Measurements from ENCODE around the gene ASTN1. TPM values are rescaled to one million over a fixed set of nuclear protein-coding genes. Genes with fewer than 3 reads are reported as not detected.

The ASTN1 gene
- polyA plus RNA-seq, 1 of the 3 experiments (the other 2 are of a cell fraction): 0.13 TPM

DNA sequence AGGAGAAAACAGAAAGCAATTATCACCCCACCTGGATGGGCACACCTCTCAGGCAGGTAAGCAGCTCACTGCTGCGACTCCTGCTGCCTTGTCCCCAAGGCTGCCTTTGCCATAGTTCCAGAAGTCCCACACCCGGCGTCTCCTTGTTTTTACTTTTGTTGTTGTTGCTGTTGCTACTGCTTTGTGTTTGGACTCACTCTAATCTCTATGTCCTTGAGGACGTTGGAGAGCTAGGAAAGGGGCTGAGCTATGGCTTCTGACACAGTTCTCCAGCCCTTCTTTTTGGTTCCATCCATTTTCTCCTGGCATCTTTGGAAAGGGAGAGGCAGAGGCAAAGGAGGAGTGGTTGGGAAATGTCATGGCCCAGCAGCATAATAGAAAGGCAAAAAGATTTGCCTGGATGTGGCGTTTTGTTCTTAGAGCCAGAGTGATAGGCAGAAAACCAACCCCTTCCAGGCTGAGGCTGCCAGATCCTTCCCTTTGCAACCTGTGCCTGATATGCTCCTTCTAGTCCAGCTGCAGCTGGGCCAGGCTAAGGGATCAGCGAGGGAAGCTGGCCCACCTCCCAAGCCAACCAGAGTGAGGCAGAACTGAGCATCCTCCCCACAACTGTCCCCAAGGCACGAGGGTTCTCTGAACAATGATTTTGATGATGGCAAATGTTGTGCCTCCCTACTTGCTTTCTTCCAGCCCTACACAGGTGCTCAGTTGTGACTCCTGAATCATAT lies 270.7 kb downstream of the ASTN1 start:
- H3K4me2 ChIP-seq: no peak overlapping the region
- DNase-seq: no peak
- CTCF ChIA-PET: interaction anchor here (0.7 to 8.0 kb wide), 7 partner anchors 11 to 1520 kb away, joined by 3 to 131 read pairs (median 6); no protein-coding TSS in a partner anchor

More for the DNA sequence above, 270.7 kb downstream of the ASTN1 start:
- H3K36me3 ChIP-seq (replicated peaks in 1 of 2; ENCODE audit: control insufficient read depth in 1 of 2, insufficient read depth in 2 of 2, low read length in 1 of 2): peaks cover 0 to 2% of the 10 kb centered on the region in 2 experiments
- H2AFZ ChIP-seq (ENCODE audit: low read depth): no peak overlapping the region
- 32% methylated on average over 7 of the region's 7 CpGs for WGBS (ENCODE audit: low lambda C conversion rate)
- POLR2A ChIA-PET: interaction anchor here (0.6 kb wide), 1 partner anchor 1229 kb away, joined by 3 read pairs; no protein-coding TSS in a partner anchor
- no peak overlapping the region for H3K9ac ChIP-seq
- no peaks in the 10 kb centered on the region for H3K9me2 ChIP-seq
- H3K4me3 ChIP-seq (ENCODE audit: low read depth in 2 of 2, low read length in 1 of 2): no peak overlapping the region
- H3K79me2 ChIP-seq (ENCODE audit: insufficient read depth): no peaks in the 10 kb centered on the region
- H3K27ac ChIP-seq (ENCODE audit: low read depth in 2 of 2, low read length in 1 of 2): no peak overlapping the region
- peaks cover 0 to 7% of the 10 kb centered on the region in 2 experiments; a peak in 2 of 4 replicates for H3K4me1 ChIP-seq (ENCODE audit: control insufficient read depth in 1 of 2, insufficient read depth in 2 of 2, low read depth in 1 of 2, low read length in 1 of 2)
- TF ChIP-seq, protein P1, sequence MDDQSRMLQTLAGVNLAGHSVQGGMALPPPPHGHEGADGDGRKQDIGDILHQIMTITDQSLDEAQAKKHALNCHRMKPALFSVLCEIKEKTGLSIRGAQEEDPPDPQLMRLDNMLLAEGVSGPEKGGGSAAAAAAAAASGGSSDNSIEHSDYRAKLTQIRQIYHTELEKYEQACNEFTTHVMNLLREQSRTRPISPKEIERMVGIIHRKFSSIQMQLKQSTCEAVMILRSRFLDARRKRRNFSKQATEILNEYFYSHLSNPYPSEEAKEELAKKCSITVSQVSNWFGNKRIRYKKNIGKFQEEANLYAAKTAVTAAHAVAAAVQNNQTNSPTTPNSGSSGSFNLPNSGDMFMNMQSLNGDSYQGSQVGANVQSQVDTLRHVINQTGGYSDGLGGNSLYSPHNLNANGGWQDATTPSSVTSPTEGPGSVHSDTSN (IDR thresholded peaks at IDR 0.05): no peak
- TF ChIP-seq FOSL2 (IDR thresholded peaks at IDR 0.05; ENCODE audit: borderline replicate concordance, low read depth) (no peak), FOXM1 (IDR thresholded peaks at IDR 0.05; ENCODE audit: low read depth) (no peak), GATA2 (CRISPR knock-in tag; IDR thresholded peaks at IDR 0.05) (no peak), EZH2phosphoT487 (IDR thresholded peaks at IDR 0.05; ENCODE audit: borderline replicate concordance, low read depth) (no peak), NRF1 (IDR thresholded peaks at IDR 0.05; ENCODE audit: low read depth, low read length) (no peak), GABPA (IDR thresholded peaks at IDR 0.05; ENCODE audit: low read depth) (no peak), MEF2A (IDR thresholded peaks at IDR 0.05; ENCODE audit: borderline replicate concordance, low read depth) (no peak), POLR2AphosphoS5 (IDR thresholded peaks at IDR 0.05; ENCODE audit: low read depth, low read length) (no peak), EP300 (IDR thresholded peaks at IDR 0.05; ENCODE audit: borderline replicate concordance in 1 of 2, low read depth in 1 of 2, low read length in 1 of 2) (no peak), MXI1 (IDR thresholded peaks at IDR 0.05; ENCODE audit: low read depth, low read length) (no peak), JUND (IDR thresholded peaks at IDR 0.05) (no peak), FOXJ3 (CRISPR knock-in tag; IDR thresholded peaks at IDR 0.05) (no peak)
- TF ChIP-seq, protein P2, sequence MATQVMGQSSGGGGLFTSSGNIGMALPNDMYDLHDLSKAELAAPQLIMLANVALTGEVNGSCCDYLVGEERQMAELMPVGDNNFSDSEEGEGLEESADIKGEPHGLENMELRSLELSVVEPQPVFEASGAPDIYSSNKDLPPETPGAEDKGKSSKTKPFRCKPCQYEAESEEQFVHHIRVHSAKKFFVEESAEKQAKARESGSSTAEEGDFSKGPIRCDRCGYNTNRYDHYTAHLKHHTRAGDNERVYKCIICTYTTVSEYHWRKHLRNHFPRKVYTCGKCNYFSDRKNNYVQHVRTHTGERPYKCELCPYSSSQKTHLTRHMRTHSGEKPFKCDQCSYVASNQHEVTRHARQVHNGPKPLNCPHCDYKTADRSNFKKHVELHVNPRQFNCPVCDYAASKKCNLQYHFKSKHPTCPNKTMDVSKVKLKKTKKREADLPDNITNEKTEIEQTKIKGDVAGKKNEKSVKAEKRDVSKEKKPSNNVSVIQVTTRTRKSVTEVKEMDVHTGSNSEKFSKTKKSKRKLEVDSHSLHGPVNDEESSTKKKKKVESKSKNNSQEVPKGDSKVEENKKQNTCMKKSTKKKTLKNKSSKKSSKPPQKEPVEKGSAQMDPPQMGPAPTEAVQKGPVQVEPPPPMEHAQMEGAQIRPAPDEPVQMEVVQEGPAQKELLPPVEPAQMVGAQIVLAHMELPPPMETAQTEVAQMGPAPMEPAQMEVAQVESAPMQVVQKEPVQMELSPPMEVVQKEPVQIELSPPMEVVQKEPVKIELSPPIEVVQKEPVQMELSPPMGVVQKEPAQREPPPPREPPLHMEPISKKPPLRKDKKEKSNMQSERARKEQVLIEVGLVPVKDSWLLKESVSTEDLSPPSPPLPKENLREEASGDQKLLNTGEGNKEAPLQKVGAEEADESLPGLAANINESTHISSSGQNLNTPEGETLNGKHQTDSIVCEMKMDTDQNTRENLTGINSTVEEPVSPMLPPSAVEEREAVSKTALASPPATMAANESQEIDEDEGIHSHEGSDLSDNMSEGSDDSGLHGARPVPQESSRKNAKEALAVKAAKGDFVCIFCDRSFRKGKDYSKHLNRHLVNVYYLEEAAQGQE (IDR thresholded peaks at IDR 0.05; ENCODE audit: low read depth, low read length): no peak
- TF ChIP-seq, protein P3, sequence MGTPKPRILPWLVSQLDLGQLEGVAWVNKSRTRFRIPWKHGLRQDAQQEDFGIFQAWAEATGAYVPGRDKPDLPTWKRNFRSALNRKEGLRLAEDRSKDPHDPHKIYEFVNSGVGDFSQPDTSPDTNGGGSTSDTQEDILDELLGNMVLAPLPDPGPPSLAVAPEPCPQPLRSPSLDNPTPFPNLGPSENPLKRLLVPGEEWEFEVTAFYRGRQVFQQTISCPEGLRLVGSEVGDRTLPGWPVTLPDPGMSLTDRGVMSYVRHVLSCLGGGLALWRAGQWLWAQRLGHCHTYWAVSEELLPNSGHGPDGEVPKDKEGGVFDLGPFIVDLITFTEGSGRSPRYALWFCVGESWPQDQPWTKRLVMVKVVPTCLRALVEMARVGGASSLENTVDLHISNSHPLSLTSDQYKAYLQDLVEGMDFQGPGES (IDR thresholded peaks at IDR 0.05; ENCODE audit: low read depth, low read length): no peak
- no peaks in the 10 kb centered on the region for H4K20me1 ChIP-seq (ENCODE audit: insufficient read depth)
- H3K27me3 ChIP-seq (ENCODE audit: insufficient read depth): no peaks in the 10 kb centered on the region
- H3K9me3 ChIP-seq: no peaks in the 10 kb centered on the region
- H3F3A ChIP-seq (replicated peaks; ENCODE audit: insufficient read depth): no peaks in the 10 kb centered on the region
